ENCODE data around the gene KIF22.
"Not testable (repeated sequence)": the region's sequence is repeated elsewhere in the genome, so short reads cannot be mapped to it uniquely, and the experiment has no call there.

The KIF22 gene

GRCh38 chr16:29815032-29815721, 24.6 kb downstream of the KIF22 start:
- no peak for DNase-seq (ENCODE audit: low read depth in 2 of 2)

- peak; percentile 96 for DNase-seq (ENCODE audit: low read depth in 2 of 2)
These were observed 25.5 kb downstream of the KIF22 start, which contains the start of gene PAGR1 for GRCh38 chr16:29815793-29816693. Gene PAGR1, plus strand, starts transcription at chr16:29816152. Its CDS starts 374 bp downstream, at chr16:29816526.

- no peak for DNase-seq (ENCODE audit: low read depth in 2 of 2)
These were observed 26.3 kb downstream of the KIF22 start for GRCh38 chr16:29816694-29817441.

- DNase-seq (ENCODE audit: low read depth in 2 of 2) = no peak
These were observed 27.5 kb downstream of the KIF22 start for GRCh38 chr16:29818082-29818481.

- no peak for DNase-seq (ENCODE audit: low read depth in 2 of 2)
These were observed 29.0 kb downstream of the KIF22 start for GRCh38 chr16:29819506-29819905.

GRCh38 chr16:29820271-29820701, 29.7 kb downstream of the KIF22 start, which contains the start of gene MVP:
Gene MVP, plus strand, starts transcription at chr16:29820462. Its CDS starts 10,088 bp downstream, at chr16:29830550.
- no peak for DNase-seq (ENCODE audit: low read depth in 2 of 2)

GRCh38 chr16:29820730-29821642, 30.4 kb downstream of the KIF22 start:
- DNase-seq (ENCODE audit: low read depth in 2 of 2) = no peak

GRCh38 chr16:29821643-29822115, 31.1 kb downstream of the KIF22 start:
- DNase-seq (ENCODE audit: low read depth in 2 of 2) = no peak

GRCh38 chr16:29824589-29825144, 34.1 kb downstream of the KIF22 start:
- no peak for DNase-seq (ENCODE audit: low read depth in 2 of 2)

GRCh38 chr16:29825145-29826044, 34.8 kb downstream of the KIF22 start:
- no peak for DNase-seq (ENCODE audit: low read depth in 2 of 2)

GRCh38 chr16:29826342-29826695, 35.8 kb downstream of the KIF22 start:
- no peak for DNase-seq (ENCODE audit: low read depth in 2 of 2)

GRCh38 chr16:29830774-29831173, 40.2 kb downstream of the KIF22 start:
- no peak for DNase-seq (ENCODE audit: low read depth in 2 of 2)

- DNase-seq (ENCODE audit: low read depth in 2 of 2) = no peak
These were observed 40.9 kb downstream of the KIF22 start for GRCh38 chr16:29831490-29831889.

GRCh38 chr16:29833219-29833618, 42.7 kb downstream of the KIF22 start:
- DNase-seq (ENCODE audit: low read depth in 2 of 2) = not testable (repeated sequence)

GRCh38 chr16:29834079-29834478, 43.5 kb downstream of the KIF22 start:
- no peak for DNase-seq (ENCODE audit: low read depth in 2 of 2)

GRCh38 chr16:29835926-29836325, 45.4 kb downstream of the KIF22 start:
- DNase-seq (ENCODE audit: low read depth in 2 of 2) = no peak

- DNase-seq (ENCODE audit: low read depth in 2 of 2) = no peak
These were observed 46.1 kb downstream of the KIF22 start for GRCh38 chr16:29836623-29837022.

- DNase-seq (ENCODE audit: low read depth in 2 of 2) = no peak
These were observed 47.3 kb downstream of the KIF22 start for GRCh38 chr16:29837841-29838240.

- DNase-seq (ENCODE audit: low read depth in 2 of 2) = no peak
These were observed 49.3 kb downstream of the KIF22 start for GRCh38 chr16:29839822-29840221.

Measured in stimulated activated CD8-positive, alpha-beta memory T cell treated with anti-CD3 and anti-CD28 coated beads, Interleukin-2, amount 100 ng/mL, for 1 hour (primary cell).